Colon (tissue), 2 donors: ENCODE results near the gene IFRD1.

Source experiments
- FAIRE-seq: peaks from 2 replicates; lab custom pipeline; 2012; peaks lifted over from hg19 to GRCh38; lab: Jason Lieb, UNC
- donor health status: control.
- donor health status: control.

Gene IFRD1, protein sequence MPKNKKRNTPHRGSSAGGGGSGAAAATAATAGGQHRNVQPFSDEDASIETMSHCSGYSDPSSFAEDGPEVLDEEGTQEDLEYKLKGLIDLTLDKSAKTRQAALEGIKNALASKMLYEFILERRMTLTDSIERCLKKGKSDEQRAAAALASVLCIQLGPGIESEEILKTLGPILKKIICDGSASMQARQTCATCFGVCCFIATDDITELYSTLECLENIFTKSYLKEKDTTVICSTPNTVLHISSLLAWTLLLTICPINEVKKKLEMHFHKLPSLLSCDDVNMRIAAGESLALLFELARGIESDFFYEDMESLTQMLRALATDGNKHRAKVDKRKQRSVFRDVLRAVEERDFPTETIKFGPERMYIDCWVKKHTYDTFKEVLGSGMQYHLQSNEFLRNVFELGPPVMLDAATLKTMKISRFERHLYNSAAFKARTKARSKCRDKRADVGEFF

DNA sequence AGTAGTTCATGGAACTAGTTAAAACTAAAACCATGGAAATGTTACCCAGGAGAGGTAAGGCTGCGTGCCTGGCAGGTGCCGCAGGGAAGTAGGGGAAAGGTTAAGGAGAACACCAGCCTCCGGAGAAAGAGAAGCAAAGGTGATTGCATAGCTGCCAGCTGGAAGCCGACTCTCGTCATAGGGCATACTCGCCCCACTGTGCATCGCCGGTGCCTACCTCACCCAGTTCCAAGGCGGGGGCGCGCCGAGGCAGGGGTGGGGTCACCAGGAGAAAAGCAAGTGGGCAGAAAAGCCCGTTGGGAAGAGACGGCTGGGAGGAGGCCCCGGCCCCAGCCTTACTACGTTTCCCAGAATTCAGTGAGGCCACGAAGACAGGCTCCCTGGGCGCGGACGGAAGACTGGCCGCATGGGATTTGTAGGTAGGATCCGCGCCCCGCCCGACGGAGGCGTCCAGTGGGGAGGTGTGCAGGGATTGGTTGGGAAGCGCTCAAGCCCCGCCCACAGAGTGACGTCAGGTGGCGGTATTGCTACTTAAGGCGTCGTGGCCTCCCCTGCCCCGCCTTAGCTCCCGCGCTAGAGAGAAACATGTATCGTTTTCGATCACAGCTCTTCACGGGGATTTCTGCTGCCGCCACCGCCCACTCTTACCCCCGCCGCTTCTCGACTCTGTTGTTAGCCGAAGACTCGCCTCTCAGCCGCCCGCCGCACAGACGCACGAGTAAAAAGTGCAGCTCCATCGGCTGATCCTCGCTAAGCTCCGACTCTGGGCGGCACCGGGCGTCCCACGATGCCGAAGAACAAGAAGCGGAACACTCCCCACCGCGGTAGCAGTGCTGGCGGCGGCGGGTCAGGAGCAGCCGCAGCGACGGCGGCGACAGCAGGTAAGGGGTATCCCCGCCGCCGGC is at the start of gene IFRD1:
Gene IFRD1, plus strand, starts transcription at position 559 of the 905 bp plus-strand sequence. Its CDS starts 229 bp downstream, at position 788.
- FAIRE-seq, result peak; percentile 68

DNA sequence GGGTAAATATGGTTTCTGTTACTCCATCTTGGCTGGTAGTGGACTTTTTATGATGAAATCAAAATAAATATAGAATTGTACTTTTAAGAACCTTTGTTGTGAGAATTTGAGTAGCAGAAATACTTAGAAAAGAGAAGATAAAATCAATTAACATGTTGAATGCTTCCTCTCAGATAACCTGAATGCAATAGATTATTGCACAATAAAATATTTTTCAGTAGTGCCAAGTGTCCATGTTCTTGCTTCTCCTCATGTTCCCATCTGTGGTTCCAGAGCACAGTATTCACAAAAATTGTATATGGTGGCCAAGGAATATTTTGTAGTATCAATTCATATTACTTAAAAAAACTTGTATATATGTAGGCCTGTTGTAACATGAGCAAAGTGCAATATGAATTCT is 45.9 kb upstream of the IFRD1 start:
- FAIRE-seq, result no peak

DNA sequence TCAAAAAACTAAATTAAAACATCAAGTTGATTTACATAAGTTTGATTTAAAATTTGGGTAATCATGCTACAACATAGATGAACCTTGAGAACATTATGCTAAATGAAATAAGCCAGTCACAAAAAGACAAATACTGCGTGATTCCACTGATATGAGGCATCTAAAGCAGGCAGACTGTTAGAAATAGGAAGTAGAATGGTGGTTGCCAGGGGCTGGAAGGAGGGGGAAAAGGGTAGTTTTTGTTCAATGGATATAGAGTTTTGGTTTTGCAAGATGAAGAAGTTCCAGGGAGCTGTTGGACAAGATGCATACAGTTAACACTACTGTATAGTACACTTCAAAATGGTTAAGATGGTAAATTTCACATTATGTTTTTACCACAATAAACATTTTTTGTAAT is 45.0 kb upstream of the IFRD1 start:
- no peak for FAIRE-seq

DNA sequence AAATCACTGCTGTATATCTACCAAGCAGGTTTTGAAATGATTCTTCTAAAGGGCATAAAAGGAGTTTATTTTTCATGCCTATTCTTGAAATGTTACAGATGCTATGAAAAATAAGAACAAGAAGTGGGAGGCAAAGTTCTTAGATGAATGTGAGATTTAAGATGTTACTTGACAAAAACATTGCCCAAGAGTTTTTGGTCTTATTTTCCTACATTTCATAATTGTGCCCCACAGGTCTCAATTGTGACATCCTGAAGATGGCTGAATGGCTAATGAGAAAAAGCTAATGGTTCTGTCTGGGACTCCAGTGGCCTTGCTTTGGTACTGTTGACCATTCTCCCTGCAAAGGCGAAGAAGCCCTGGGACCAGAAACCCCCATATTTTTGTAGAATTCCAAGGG is 43.0 kb upstream of the IFRD1 start:
- no peak for FAIRE-seq

DNA sequence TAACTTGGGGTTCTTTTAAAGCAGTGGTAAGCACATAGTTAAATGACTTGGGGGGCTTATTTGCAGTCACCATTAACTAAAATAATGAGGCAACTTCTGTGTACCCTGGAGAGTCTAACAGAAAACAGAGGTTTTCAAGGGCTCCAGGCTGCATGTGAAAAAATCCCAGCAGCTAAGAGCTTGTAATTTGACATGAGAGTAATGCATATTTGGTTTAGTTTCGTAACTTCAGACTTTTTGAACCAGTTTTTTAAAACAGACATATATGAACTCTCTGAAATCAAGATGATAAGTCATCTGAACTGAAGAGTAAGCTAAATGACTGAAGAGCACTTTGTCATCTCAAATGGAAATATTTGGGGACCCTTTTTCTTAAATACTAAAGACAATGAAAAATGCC is 40.2 kb upstream of the IFRD1 start:
- FAIRE-seq, result no peak

DNA sequence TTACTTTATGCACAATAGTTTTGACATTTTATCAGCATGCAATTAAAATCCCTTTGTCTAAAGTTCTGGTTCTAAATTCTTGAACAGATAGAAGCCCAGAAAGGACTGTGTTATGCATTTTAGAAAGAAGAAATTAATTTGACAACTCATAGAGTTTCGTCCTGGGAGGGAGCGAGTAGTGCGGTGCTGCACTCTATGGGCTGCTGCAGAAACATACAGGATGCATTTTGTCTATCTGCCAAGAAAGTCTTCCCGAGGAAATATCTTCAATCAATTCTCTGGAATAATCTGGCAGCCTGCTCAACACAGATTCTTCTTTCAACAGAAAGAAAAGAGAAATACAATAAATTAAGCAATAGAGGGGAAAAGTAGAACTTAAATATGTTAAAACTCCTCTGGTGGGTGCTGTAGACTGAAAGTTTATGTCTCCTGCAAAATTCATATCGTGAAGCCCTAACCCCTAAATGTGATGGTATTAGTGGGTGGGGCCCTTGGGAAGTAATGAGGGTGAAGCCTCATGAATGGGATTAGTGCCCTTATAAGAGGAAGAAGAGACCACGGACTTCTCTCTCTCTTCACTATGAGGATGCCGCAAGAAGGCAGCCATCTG is 39.0 kb upstream of the IFRD1 start:
- no peak for FAIRE-seq

DNA sequence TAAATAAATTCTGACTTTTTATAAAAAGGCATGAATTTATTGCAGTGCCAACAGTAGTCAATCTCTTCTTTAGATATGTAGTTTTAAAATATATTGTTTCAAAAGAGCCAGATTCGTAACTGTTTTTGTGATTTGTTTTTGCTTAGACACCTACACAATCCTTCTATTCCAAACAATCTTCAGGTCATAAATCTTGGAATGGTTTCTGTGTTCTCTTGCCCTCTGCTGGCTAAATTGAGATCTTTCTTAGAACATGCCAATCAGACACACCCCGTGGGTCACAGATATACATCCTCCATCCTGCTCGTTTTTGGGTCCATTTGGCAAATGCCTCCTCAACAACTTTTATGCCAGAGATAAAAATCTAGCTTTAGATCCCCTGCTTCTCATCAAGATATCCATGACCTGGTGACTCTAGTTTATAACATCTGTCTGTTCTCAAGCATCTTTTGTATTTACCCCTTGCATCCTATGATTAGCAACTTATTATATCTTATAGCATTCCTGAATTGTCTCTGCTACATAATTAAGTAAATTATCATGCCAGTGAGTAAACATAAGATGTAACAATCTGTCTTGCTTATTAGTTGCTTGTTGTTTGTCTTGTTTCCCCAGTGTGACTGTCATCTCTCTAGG is 35.3 kb upstream of the IFRD1 start:
- FAIRE-seq, result no peak

DNA sequence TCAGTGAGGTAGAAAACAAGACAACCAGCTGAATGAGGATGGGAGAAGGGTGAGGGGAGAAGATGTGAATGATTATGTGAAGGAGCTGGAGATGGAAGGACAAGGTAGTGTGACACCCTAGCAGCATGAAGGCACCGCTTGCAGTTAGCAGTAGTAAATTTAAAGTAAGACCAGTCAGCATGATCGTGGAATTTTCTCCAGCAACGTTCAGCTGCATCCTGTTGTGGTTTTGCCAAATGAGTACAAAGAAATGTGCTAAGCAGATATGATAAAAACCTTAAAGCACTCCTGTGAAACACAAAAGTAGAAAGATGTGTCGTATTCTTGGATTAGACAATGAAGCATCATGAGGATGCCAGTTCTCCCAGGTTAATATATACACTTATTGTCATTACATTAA is 34.1 kb upstream of the IFRD1 start:
- no peak for FAIRE-seq

DNA sequence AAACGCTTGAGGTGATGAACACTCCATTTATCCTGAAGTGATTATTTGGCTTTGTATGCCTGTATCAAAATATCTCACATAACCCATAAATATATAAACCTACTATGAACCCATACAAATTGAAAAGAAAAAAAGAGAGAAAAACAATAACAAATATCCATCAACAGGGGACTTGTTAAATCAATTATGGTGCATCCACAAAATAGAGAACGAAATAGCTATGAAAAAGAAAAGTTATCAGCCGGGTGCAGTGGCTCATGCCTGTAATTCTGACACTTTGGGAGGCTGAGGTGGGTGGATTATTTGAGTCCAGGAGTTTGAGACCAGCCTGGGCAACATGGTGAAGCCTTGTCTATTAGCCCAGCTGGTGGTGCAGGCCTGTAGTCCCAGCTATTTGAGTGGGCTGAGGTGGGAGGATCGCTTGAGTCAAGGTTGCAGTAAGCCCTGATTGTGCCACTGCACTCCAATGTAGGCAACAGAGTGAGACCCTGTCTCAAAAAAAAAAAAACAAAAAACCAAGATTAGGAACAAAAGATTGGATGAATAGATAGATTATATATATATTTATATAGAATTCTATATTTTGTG is 30.6 kb upstream of the IFRD1 start:
- FAIRE-seq, result no peak

DNA sequence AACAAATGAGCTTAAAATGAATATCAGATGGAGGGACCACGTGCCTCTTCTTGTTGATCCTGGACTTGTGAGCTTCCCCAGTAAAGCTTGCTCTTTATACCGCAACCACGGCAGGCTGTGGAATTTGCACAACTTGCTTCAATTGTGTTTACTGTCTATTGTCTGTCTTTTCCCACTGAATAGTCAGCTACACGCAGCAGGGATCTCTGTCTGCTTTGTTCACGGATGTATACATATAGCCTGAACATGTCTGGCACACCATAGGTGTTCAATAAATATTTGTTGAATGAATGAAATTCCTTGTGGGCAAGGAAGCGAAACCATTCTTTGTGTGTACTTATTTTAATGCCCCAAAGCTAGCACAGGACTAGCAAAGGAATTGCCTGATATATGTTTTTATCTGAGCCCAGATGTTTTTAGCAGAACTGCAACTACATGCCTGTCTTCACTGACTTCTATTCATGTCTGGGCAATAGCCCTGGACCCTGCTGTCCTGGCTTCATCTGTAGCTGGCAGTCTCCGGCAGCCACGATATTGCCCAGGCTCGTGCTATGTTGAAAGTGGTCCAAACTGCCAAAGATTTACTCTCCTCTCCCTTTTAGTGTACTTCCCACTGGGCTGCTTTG is 29.9 kb upstream of the IFRD1 start:
- FAIRE-seq, result no peak

DNA sequence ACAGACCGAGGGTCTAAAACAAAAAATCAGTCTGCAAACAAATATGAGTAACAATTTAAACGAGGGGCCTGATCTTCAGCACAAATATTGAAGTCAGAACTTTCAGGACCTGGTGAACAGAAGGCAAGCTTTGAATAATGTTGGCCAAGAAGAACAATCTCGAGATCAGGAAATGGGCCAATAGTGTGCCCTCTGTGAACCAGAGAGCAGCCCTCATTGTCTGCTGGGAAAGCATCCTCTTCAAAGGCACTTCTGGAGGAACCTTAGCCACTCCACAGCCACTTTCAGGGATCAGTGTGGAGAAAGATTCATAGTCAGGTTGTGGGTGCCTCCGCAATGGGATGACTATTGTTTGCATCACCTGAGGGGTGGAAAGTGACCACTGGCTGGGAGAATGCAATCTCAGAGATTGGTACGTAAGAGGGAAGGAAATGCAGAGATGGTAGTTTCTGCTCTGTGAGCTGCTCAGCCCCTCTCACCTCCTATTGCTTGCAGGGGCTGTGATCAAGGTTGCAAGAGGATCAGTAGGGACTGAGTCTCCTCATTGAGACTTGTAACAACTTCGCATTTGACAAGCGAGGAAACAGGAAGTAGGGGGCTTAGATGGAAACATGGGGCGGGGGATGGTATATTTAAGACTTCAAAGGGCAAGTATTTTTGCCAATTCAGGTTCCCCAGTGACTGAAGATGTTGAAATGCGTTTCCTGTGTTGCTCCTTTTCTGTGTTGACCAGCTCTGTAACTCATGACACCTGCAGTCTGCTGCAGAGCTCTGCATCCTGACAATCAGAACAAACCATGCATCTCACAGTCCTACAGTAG is 28.4 kb upstream of the IFRD1 start:
- no peak for FAIRE-seq

DNA sequence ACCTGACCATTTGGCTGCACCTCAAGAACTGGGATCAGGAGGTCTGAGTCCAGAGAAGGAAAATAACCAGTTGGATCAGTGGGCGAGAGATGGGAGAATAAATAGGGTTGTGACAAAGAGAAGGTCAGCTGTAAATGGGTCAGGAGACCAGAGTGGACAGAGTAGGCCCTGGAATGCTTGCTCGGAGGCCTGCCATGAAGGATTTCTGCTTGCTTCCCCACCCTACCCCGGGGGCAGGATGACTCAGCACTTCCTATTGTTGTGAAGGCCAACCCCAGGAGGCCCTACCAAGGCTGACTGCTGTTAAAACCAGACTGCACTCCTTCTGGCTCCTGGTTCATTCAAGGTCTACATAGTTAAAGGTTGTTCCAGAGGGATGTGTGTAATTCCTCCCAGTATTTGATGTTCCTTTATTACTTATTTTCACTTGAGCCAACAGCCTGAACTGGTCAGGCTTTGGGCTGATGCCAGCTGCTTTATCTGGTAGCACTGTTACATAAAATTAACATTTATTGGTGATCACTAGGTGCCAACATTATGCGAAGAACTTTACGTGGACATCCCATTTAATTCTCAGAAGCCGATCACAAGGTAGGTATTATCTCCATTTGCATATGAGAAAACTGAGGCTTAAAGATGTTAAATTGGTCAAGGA is 27.3 kb upstream of the IFRD1 start:
- FAIRE-seq, result no peak

DNA sequence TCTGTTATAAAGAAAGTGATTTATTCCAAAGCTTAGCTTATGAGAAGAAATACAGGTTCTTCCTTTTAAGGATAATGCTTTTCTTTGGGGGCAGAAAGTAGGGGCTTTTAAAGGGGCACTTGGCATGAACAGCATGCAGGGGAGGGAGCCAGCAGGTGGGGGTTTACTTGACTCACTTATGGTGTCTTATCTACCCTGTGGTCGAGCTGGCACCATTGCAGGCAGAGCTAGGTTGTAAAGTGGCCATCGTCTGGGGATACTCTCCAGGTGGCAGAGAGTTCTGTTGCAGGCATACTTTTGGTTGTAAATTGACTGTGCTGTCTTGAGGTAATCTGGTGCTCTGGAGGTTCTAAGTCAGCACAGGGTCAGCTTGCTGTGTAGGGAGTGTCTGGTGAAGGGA is 26.3 kb upstream of the IFRD1 start:
- FAIRE-seq, result no peak

DNA sequence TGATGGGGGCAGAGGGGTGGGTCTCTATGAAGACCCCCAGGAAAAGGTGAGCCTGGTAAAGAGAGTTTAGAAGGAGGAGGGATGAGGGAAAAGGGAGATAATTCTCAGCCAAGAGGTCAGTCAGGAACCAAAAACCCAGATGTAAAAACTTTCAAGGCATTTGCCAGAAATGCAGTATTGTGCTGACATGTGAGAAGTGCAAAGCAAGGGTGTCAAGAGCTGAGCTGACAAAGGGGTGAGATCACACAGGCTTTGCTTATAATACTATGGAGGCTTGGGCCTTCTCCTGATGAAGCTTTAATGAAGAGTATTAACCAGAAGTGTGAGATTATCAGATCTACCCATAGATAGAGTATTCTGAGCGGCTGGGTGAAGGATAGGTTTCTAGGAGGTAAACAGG is 22.3 kb upstream of the IFRD1 start:
- FAIRE-seq, result no peak

DNA sequence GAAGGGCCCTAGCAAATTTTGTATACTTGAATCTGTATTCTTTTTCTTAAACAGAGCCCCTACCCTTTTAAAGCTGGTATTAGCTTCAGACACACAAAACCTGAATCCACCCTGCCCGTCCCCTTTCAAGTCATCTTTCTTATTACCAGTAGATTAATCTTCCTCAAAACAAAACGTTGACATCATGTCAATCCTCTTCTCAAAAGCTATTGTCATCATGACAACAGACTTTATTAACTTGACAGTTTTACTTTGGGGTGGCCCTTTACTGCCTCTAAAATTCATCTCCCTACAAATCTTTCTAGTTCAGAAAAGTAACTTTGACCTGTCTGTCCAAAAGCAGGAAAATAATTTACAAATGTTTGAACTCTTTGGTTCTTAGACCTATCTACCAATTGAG is 21.5 kb upstream of the IFRD1 start:
- FAIRE-seq, result no peak

DNA sequence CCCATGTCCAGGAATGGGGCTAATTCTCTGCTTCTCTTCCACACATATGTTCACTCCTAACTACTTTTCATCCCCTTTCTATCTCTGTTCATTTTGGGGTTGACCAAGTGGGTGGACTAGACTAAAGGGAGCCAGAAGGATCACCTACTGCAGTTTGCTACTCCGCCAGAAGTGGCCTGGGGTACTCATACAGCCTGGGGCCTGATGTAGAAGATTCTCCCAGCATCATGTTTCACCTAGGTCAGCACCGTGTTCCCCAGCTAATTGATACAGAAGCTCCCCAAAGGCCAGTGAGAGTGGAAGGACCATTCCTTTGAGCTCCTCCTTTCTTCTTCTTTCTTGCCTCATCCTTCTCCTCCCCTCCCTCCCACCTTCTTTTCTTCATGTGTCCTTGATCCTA is 19.6 kb upstream of the IFRD1 start:
- no peak for FAIRE-seq

DNA sequence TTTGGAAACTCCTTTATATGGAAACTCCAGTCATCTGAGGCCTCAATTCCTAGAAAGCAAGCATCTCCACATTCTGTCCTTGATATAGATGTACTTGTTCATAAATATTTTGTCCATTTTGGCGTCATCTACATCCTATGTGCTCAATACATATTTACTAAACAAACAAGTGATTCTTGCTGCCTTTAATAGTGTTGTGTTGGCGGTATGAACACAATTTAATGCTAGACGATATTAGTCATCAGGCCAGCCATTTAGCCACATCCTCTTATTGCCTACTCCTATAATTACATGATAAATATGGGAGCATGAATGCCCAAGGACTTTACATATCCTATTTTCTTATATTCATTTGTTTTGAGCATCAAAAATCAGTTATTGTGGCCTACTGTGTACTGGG is 18.5 kb upstream of the IFRD1 start:
- no peak for FAIRE-seq

DNA sequence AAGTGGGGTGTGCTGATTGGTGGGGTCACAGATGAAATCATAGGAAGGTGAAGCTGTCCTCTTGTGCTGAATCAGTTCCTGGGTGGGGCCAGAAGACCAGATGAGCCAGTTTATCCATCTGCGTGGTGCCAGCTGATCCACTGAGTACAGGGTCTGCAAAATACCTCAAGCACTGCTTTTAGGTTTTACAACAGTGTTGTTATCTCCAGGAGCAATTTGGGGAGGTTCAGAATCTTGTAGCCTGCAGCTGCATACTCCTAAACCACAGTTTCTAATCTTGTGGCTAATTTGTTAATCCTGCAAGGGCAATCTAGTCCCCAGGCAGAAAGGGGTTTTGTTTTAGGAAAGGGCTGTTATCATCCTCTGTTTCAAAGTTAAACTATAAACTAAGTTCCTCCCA is 17.0 kb upstream of the IFRD1 start:
- FAIRE-seq, result no peak

DNA sequence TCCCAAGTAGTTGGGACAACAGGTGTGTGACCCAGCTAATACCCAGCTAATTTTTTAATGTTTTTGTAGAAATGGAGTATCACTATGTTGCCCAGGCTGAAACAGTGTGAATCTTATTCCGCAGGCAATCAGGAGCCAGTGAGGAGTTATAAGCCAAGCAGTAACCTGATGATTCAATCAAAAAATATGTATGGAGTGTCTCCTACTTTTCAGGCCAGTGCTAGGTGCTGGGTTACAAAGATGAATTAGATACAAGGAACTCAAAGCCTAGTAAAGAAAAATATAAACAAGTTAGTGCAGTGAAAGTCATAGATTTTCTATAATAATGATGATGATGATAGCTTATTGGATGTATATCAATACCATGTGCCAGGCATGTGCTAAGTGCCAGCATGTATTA is 13.2 kb upstream of the IFRD1 start:
- no peak for FAIRE-seq

DNA sequence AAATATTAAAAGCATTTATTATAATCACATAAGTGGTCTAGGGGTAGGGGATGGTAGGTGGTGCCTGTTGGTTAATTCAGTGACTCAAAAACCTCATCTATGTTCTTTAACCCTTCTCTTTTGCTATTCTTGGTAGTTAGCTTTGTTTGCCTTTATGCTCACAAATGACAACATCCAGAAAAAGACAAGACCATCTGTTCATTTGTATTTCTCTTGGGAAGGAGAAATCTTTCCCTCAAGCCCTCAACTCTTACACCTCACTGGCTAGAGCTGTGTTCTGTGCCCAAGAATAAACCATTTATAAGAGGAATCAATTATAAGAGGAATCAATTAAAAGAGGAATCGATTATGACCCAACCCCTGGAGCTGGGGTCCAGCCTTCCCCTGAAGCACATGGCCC is 10.8 kb upstream of the IFRD1 start:
- FAIRE-seq, result no peak
